Osteoblast (primary cell): ENCODE results near the gene PPP1R9A. TPM values are rescaled to one million over a fixed set of nuclear protein-coding genes. Genes with fewer than 3 reads are reported as not detected.

Source experiments
- DNase-seq: peaks from one replicate; pipeline ENCODE4 v3.0.0; 2011; ENCODE audit warnings: low spot score, mixed read lengths; ENCODE audit not compliant: insufficient read length; ENCODE audit errors: missing footprints
- H2AFZ ChIP-seq: 2 replicates; pipeline ENCODE4 v1.6.0; 2011; ENCODE audit warnings: mild to moderate bottlenecking, low read length
- H3K27ac ChIP-seq: 2 replicates; pipeline ENCODE4 v1.5.1; 2011; ENCODE audit warnings: mild to moderate bottlenecking, low read depth, low read length, moderate library complexity
- H3K27me3 ChIP-seq: 2 replicates; pipeline ENCODE4 v1.6.0; 2012; ENCODE audit warnings: mild to moderate bottlenecking, control low read depth, inconsistent platforms, low read length, moderate library complexity; ENCODE audit not compliant: insufficient read depth
- H3K36me3 ChIP-seq: 2 replicates; pipeline ENCODE4 v1.5.1; 2011; ENCODE audit warnings: mild to moderate bottlenecking, low read length, control low read depth, moderate library complexity; ENCODE audit not compliant: insufficient read depth
- H3K4me1 ChIP-seq: 2 replicates; pipeline ENCODE4 v1.5.1; 2011; ENCODE audit warnings: mild to moderate bottlenecking, low read length, control low read depth, moderate library complexity; ENCODE audit not compliant: insufficient read depth
- H3K4me2 ChIP-seq: 2 replicates; pipeline ENCODE4 v1.6.0; 2011; ENCODE audit warnings: mild to moderate bottlenecking, low read length; ENCODE audit not compliant: insufficient read depth
- H3K4me3 ChIP-seq: fragments of 200-600 bp; sonication (generic); 3 replicates; pipeline ENCODE4 v1.5.1; 2012; ENCODE audit warnings: mild to moderate bottlenecking, low read length, inconsistent platforms; ENCODE audit not compliant: insufficient read depth
- H3K79me2 ChIP-seq: 2 replicates; pipeline ENCODE4 v1.6.0; 2012; ENCODE audit warnings: mild to moderate bottlenecking, low read length, control low read depth, inconsistent platforms; ENCODE audit not compliant: insufficient read depth
- H3K9me3 ChIP-seq: 2 replicates; pipeline ENCODE4 v1.5.1; 2011; ENCODE audit warnings: low read depth, low read length, control low read depth
- H4K20me1 ChIP-seq: 2 replicates; pipeline ENCODE4 v1.6.0; 2012; ENCODE audit warnings: mild to moderate bottlenecking, low read length, control low read depth; ENCODE audit not compliant: insufficient read depth
- total RNA-seq: library from RNA; depleted of rRNA; stranded (reverse); fragments of >200 nt; gene quantifications from 2 replicates; pipeline ENCODE4 v1.2.3, GENCODE V29; 2012
- TF ChIP-seq, protein P1 (sequence below): IDR thresholded peaks from 2 replicates; pipeline ENCODE4 v1.5.1; 2011; ENCODE audit warnings: mild to moderate bottlenecking, low read depth, low read length, moderate library complexity; ENCODE audit errors: extremely low read depth

The PPP1R9A gene
- total RNA-seq, 1 donor = under 0.01 TPM

DNA sequence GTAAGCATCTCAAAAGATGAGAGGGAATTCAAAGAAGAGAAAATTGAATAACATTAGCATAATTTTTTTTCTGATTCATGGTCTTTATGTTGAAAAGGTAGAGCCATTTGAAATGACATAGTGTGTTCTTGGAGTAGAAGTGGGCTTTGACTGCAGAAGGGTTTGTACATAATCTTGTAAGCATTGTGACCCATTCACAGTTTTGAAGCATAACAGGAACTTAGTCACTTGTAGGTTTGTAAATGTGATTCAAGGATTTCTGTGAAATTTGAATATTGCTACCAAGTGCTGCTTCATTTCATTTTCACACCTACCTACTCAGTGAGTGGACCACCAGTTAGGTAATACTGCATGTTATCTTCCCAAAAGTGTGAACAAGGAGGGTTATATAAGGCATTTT lies 348.3 kb downstream of the PPP1R9A start:
- no peak overlapping the region for H3K27ac ChIP-seq
- H3K79me2 ChIP-seq = no peaks in the 10 kb centered on the region
- no peak overlapping the region for H3K4me2 ChIP-seq
- no peaks in the 10 kb centered on the region for H4K20me1 ChIP-seq
- H3K36me3 ChIP-seq = no peaks in the 10 kb centered on the region
- TF ChIP-seq, protein P1, sequence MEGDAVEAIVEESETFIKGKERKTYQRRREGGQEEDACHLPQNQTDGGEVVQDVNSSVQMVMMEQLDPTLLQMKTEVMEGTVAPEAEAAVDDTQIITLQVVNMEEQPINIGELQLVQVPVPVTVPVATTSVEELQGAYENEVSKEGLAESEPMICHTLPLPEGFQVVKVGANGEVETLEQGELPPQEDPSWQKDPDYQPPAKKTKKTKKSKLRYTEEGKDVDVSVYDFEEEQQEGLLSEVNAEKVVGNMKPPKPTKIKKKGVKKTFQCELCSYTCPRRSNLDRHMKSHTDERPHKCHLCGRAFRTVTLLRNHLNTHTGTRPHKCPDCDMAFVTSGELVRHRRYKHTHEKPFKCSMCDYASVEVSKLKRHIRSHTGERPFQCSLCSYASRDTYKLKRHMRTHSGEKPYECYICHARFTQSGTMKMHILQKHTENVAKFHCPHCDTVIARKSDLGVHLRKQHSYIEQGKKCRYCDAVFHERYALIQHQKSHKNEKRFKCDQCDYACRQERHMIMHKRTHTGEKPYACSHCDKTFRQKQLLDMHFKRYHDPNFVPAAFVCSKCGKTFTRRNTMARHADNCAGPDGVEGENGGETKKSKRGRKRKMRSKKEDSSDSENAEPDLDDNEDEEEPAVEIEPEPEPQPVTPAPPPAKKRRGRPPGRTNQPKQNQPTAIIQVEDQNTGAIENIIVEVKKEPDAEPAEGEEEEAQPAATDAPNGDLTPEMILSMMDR = no peak
- no peak overlapping the region for H2AFZ ChIP-seq
- no peak overlapping the region for H3K4me3 ChIP-seq
- H3K27me3 ChIP-seq = no peaks in the 10 kb centered on the region
- no peak for DNase-seq
- H3K9me3 ChIP-seq = no peaks in the 10 kb centered on the region
- no peaks in the 10 kb centered on the region for H3K4me1 ChIP-seq

- DNase-seq = no peak
- Histone ChIP-seq H2AFZ (no peak overlapping the region), H4K20me1 (no peaks in the 10 kb centered on the region), H3K36me3 (no peaks in the 10 kb centered on the region), H3K9me3 (no peaks in the 10 kb centered on the region), H3K79me2 (no peaks in the 10 kb centered on the region), H3K27me3 (no peaks in the 10 kb centered on the region), H3K4me3 (no peak overlapping the region), H3K27ac (no peak overlapping the region), H3K4me1 (peaks cover 11% of the 10 kb centered on the region), H3K4me2 (no peak overlapping the region)
- TF ChIP-seq, protein P1 = no peak
These were observed 354.6 kb downstream of the PPP1R9A start for GRCh38 chr7:95261895-95262415.

GRCh38 chr7:95262875-95263274 lies 355.5 kb downstream of the PPP1R9A start:
- TF ChIP-seq, protein P1 = no peak
- no peak for DNase-seq
- Histone ChIP-seq H3K27ac (no peak overlapping the region), H3K36me3 (no peaks in the 10 kb centered on the region), H3K9me3 (no peaks in the 10 kb centered on the region), H3K79me2 (no peaks in the 10 kb centered on the region), H3K4me2 (no peak overlapping the region), H3K4me3 (no peak overlapping the region), H2AFZ (no peak overlapping the region), H3K27me3 (peaks cover 3% of the 10 kb centered on the region), H4K20me1 (no peaks in the 10 kb centered on the region), H3K4me1 (peaks cover 11% of the 10 kb centered on the region)

DNA sequence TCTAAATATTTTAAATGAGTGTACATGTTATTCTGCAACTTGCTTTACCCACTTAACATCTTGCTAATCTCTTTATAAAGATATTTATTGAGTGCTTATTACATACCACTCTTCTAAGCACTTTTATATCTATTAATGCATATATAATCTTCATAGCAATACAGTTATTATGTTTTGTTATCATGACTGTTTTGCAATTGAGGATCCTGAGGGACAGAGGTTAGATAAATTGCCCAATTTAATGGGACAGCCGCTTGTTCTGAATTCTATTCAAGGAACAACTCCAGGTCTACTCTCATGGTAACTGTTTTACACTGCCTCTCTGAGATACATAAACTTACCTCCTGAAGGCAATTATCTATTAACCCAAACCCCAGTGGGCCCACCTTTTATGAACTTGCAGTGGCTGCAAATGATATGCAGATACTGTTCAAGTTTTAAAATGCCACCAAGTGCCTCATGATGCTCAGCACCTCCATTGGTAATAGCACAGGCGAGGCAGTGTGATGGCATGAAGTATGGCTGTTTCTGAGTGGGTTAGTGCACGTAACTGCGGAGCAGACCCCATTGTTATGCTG lies 356.5 kb downstream of the PPP1R9A start:
- no peaks in the 10 kb centered on the region for H4K20me1 ChIP-seq
- H2AFZ ChIP-seq = peak overlapping the region; percentile 76
- no peaks in the 10 kb centered on the region for H3K79me2 ChIP-seq
- peaks cover 3% of the 10 kb centered on the region for H3K27me3 ChIP-seq
- H3K9me3 ChIP-seq = no peaks in the 10 kb centered on the region
- peak overlapping the region; percentile 40 for H3K4me3 ChIP-seq
- peaks cover 11% of the 10 kb centered on the region for H3K4me1 ChIP-seq
- TF ChIP-seq, protein P1 = no peak
- peak overlapping the region; percentile 78 for H3K4me2 ChIP-seq
- no peaks in the 10 kb centered on the region for H3K36me3 ChIP-seq
- DNase-seq = no peak
- H3K27ac ChIP-seq = peak overlapping the region; percentile 67
